Adrenal gland (tissue), 5 donors: Measurements from ENCODE around the gene FBRSL1.

ENCODE experiments used
- POLR2A ChIP-seq, 2 donors: fragments of 450-650 bp; IDR thresholded peaks; one replicate each; pipeline ENCODE4 v1.6.1; 2017; ENCODE audit warnings: antibody characterized with exemption in 2 of 2, mild to moderate bottlenecking in 2 of 2, moderate library complexity in 1 of 2
- TF ChIP-seq, protein P1 (sequence below), 6 experiments: fragments of 450-650 bp in 4 of 6; fragments of 200-600 bp in 2 of 6; sonication (generic) in 1 of 6; IDR thresholded peaks; 1 replicate in 5 of 6; 2 replicates in 1 of 6; pipeline versions ENCODE4 v1.5.1 to v1.8.0; 2016 to 2021; ENCODE audit warnings: antibody characterized with exemption in 6 of 6, mild to moderate bottlenecking in 2 of 6, moderate library complexity in 1 of 6
- donor health status: DM: no; HTN: no; CAD: no.

DNA sequence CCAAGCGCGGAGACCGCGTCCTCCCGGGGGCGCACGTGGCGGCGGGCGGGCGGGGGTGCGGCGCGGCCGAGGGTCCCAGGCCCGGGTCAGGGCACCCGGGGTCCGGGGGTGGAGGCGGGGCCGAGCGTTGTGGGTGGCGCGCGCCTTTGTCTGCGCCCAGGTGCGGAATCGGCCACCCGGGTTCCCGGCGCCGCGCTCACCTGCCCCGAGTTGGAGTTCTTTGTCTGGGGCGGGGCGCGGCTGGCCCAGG is 70.3 kb downstream of the FBRSL1 start:
- TF ChIP-seq, protein P1, sequence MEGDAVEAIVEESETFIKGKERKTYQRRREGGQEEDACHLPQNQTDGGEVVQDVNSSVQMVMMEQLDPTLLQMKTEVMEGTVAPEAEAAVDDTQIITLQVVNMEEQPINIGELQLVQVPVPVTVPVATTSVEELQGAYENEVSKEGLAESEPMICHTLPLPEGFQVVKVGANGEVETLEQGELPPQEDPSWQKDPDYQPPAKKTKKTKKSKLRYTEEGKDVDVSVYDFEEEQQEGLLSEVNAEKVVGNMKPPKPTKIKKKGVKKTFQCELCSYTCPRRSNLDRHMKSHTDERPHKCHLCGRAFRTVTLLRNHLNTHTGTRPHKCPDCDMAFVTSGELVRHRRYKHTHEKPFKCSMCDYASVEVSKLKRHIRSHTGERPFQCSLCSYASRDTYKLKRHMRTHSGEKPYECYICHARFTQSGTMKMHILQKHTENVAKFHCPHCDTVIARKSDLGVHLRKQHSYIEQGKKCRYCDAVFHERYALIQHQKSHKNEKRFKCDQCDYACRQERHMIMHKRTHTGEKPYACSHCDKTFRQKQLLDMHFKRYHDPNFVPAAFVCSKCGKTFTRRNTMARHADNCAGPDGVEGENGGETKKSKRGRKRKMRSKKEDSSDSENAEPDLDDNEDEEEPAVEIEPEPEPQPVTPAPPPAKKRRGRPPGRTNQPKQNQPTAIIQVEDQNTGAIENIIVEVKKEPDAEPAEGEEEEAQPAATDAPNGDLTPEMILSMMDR (IDR thresholded peaks at IDR 0.05), result no peak
- TF ChIP-seq POLR2A (IDR thresholded peaks at IDR 0.05), result no peak
